Measurements from ENCODE around the gene ADAMTS6. TPM values are rescaled to one million over a fixed set of nuclear protein-coding genes. Genes with fewer than 3 reads are reported as not detected.

The ADAMTS6 gene
- total RNA-seq, 2 donors from 2014 or later: 0.91 to 20.7 TPM

DNA sequence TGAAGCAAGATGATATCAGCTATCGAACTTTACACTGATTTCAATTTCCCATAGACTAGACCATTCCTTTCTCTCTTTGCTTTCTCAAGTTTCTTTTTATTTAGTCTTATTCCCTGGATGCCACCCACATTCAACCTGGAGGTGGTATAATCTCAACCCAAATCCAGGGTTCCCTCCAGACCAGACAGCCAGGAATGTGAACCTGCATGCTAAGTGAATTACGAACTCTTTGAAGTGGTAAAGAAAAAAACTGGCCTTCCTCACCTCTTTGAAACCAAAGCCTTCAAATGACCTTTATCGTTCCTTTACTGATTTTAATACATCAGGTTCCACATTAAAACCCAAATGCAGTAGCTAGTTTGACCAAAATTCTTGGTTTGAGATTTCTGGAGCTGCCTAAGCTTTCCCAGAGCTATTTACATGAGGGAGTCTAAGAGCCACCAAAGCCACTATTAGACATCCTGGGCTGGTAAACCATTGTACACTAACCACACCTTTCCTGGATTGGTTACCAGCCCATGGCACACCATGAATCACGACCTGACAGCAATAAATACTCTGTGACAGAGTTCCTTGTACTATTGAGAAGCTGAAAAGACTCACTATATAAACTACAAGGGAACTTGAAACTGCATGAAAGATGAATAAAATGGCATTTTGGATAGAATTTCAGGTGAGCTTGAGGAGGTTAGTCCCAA is 323.7 kb downstream of the ADAMTS6 start:
- DNase-seq (ENCODE audit: low spot score): no peak
- no peaks in the 10 kb centered on the region for H3K27me3 ChIP-seq (replicated peaks; ENCODE audit: insufficient read depth)
- H3K36me3 ChIP-seq: no peaks in the 10 kb centered on the region
- no peaks in the 10 kb centered on the region for H3K4me1 ChIP-seq (replicated peaks)
- WGBS: 32% methylated on average over 4 of the region's 4 CpGs
- intact Hi-C loops (cut with DNase I): no loop called here
- TF ChIP-seq, protein P1, sequence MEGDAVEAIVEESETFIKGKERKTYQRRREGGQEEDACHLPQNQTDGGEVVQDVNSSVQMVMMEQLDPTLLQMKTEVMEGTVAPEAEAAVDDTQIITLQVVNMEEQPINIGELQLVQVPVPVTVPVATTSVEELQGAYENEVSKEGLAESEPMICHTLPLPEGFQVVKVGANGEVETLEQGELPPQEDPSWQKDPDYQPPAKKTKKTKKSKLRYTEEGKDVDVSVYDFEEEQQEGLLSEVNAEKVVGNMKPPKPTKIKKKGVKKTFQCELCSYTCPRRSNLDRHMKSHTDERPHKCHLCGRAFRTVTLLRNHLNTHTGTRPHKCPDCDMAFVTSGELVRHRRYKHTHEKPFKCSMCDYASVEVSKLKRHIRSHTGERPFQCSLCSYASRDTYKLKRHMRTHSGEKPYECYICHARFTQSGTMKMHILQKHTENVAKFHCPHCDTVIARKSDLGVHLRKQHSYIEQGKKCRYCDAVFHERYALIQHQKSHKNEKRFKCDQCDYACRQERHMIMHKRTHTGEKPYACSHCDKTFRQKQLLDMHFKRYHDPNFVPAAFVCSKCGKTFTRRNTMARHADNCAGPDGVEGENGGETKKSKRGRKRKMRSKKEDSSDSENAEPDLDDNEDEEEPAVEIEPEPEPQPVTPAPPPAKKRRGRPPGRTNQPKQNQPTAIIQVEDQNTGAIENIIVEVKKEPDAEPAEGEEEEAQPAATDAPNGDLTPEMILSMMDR (IDR thresholded peaks at IDR 0.05): no peak
- no peak for TF ChIP-seq POLR2AphosphoS5 (IDR thresholded peaks at IDR 0.05)
- TF ChIP-seq POLR2A (IDR thresholded peaks at IDR 0.05): no peak
- no peak overlapping the region for H3K4me3 ChIP-seq
- H3K9me3 ChIP-seq: no peaks in the 10 kb centered on the region
- H3K27ac ChIP-seq: no peak overlapping the region

DNA sequence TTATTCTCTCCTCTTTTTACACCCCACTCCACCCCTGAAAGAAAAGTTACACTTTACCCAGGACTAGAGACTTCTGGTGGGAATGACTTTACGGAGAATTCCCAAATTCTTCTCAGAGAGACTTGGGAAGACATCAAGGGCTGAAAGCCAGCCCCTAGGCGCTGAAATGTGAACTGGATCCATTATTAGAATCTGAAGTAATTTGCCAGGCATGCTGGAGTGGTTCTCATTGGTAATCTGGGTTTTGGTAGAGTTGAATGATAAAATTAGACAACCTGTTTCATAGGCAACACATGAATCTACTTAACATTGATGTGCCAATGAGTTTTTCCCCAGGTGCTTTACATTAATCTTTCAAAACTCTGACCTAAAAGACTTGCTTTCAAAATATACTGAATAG is 324.8 kb downstream of the ADAMTS6 start:
- Histone ChIP-seq H3K27ac (no peak overlapping the region), H3K9me3 (no peaks in the 10 kb centered on the region), H3K27me3 (replicated peaks; ENCODE audit: insufficient read depth) (no peaks in the 10 kb centered on the region), H3K36me3 (no peaks in the 10 kb centered on the region), H3K4me1 (replicated peaks) (no peaks in the 10 kb centered on the region), H3K4me3 (no peak overlapping the region)
- DNase-seq (ENCODE audit: low spot score): no peak
- no peak for TF ChIP-seq POLR2AphosphoS5 (IDR thresholded peaks at IDR 0.05)
- TF ChIP-seq, protein P1 (IDR thresholded peaks at IDR 0.05): no peak
- TF ChIP-seq POLR2A (IDR thresholded peaks at IDR 0.05): no peak
- intact Hi-C loops (cut with DNase I): no loop called here
- WGBS: 86% methylated on average over 2 of the region's 2 CpGs

DNA sequence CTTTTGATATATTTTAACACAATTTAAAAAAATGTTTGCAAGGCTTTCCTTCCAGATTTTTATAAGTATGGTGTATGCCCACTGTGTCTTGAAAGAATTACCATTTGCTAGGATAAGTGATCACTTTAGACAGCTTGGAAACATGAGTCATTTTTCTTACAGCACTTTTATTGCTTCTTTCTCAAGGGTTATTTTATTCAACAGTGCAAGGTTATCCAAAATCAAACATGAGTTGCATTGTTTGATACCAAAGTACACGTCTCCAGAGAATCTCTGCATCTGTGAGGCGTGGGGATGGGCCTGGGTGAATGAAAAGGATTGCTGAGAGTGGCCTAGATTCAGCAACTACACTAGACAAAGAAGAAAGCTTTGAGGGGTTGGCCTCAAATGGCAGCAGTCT is 329.6 kb downstream of the ADAMTS6 start:
- Histone ChIP-seq H3K4me1 (replicated peaks) (no peaks in the 10 kb centered on the region), H3K4me3 (no peak overlapping the region), H3K27ac (no peak overlapping the region), H3K27me3 (replicated peaks; ENCODE audit: insufficient read depth) (no peaks in the 10 kb centered on the region), H3K9me3 (no peaks in the 10 kb centered on the region), H3K36me3 (no peaks in the 10 kb centered on the region)
- no peak for DNase-seq (ENCODE audit: low spot score)
- TF ChIP-seq POLR2AphosphoS5 (IDR thresholded peaks at IDR 0.05) (no peak), POLR2A (IDR thresholded peaks at IDR 0.05) (no peak)
- TF ChIP-seq, protein P1 (IDR thresholded peaks at IDR 0.05): no peak
- intact Hi-C loops (cut with DNase I): no loop called here
- WGBS: 30% methylated on average over 2 of the region's 2 CpGs

DNA sequence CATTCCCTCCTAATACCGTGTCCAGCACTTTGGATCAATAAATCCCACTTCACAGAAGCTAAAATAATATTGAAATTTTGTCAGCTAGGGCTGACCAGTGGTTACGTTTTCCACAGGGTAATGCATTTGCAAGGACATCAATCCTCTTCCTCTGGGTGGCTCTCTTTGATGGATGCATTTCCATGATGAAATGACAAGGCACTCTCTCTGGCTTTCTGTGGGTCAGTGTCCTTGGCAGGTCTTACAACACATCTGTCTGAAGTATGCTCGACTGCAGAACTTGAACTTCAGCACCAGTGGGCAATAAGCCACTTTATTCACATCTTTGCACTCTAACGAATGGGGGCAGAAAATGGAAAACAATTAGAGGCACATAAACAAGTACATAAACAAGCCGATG is 330.1 kb downstream of the ADAMTS6 start:
- TF ChIP-seq, protein P1 (IDR thresholded peaks at IDR 0.05): no peak
- no peak for TF ChIP-seq POLR2A (IDR thresholded peaks at IDR 0.05)
- TF ChIP-seq POLR2AphosphoS5 (IDR thresholded peaks at IDR 0.05): no peak
- Histone ChIP-seq H3K9me3 (no peaks in the 10 kb centered on the region), H3K4me1 (replicated peaks) (no peaks in the 10 kb centered on the region), H3K36me3 (no peaks in the 10 kb centered on the region), H3K27me3 (replicated peaks; ENCODE audit: insufficient read depth) (no peaks in the 10 kb centered on the region), H3K27ac (no peak overlapping the region), H3K4me3 (no peak overlapping the region)
- WGBS: 68% methylated on average over 5 of the region's 5 CpGs
- DNase-seq (ENCODE audit: low spot score): no peak
- intact Hi-C loops (cut with DNase I): no loop called here

DNA sequence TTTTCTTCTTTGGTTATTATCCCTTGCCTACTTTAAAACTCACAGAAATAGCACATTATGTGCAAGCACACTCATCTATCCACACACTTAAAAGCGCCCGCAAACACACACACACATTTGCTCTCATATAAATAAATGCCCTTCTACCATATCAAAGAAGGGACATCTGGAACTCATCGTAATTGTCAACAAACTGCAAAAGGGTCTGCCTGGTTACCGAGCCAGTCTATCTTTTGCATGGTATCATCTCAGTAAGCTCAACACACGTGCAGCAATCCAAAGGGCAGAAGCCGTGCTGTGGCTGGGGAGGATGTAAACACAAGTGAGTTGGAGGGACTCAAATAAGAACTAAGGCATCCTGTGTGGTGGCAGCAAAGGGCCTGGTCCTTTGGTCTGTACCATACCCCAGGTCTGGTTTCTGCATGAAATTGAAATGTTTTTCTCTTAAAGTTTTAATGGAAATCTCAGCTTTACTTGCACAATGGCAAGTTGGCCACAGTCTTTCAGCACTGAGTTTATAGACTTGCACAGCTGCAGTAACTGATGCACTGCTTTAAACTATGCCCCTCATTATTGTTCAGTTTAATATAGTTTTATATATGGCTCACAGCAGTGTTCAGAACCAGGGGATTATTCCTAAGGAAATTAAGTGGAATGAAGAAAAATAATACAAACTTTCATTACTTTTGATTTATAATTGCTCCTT is 331.0 kb downstream of the ADAMTS6 start:
- Histone ChIP-seq H3K4me3 (no peak overlapping the region), H3K4me1 (replicated peaks) (no peaks in the 10 kb centered on the region), H3K27me3 (replicated peaks; ENCODE audit: insufficient read depth) (no peaks in the 10 kb centered on the region), H3K36me3 (no peaks in the 10 kb centered on the region), H3K27ac (no peak overlapping the region), H3K9me3 (no peaks in the 10 kb centered on the region)
- no peak for DNase-seq (ENCODE audit: low spot score)
- 81% methylated on average over 6 of the region's 6 CpGs for WGBS
- intact Hi-C loops (cut with DNase I): no loop called here
- TF ChIP-seq POLR2AphosphoS5 (IDR thresholded peaks at IDR 0.05) (no peak), POLR2A (IDR thresholded peaks at IDR 0.05) (no peak)
- TF ChIP-seq, protein P1 (IDR thresholded peaks at IDR 0.05): no peak
